Uterus (tissue), 4 donors: ENCODE data around the gene VAT1L. TPM values are rescaled to one million over a fixed set of nuclear protein-coding genes. Genes with fewer than 3 reads are reported as not detected.

Experiments used
- DNase-seq, 2 donors: peaks; one replicate each; pipeline ENCODE4 v3.0.0-alpha.2; 2019 to 2020
- H3K27ac ChIP-seq, 2 donors: fragments of 200-600 bp; sonication (generic); 1 replicate in 1 of 2; 2 replicates in 1 of 2; pipeline ENCODE4 v1.5.1; 2016 to 2018
- H3K27me3 ChIP-seq, 2 donors: fragments of 200-600 bp; sonication (generic); one replicate each; pipeline ENCODE4 v1.5.1; 2018 to 2019; ENCODE audit warnings: control low read depth in 1 of 2
- H3K36me3 ChIP-seq, 2 donors: fragments of 200-600 bp; sonication (generic); one replicate each; pipeline ENCODE4 v1.5.1; 2019; ENCODE audit warnings: control low read depth in 1 of 2
- H3K4me1 ChIP-seq, 2 donors: fragments of 200-600 bp; sonication (generic); one replicate each; pipeline ENCODE4 v1.5.1; 2018 to 2019; ENCODE audit warnings: control low read depth in 1 of 2
- H3K4me3 ChIP-seq, 2 donors: fragments of 200-600 bp; sonication (generic); 1 replicate in 1 of 2; 2 replicates in 1 of 2; pipeline ENCODE4 v1.5.1; 2018 to 2019; ENCODE audit warnings: mild to moderate bottlenecking in 1 of 2
- H3K9me3 ChIP-seq, 2 donors: fragments of 200-600 bp; sonication (generic); one replicate each; pipeline ENCODE4 v1.5.1; 2019; ENCODE audit warnings: control low read depth in 1 of 2
- CTCF ChIP-seq, 4 experiments: fragments of 200-600 bp in 2 of 4; fragments of 450-650 bp in 2 of 4; sonication (generic) in 2 of 4; IDR thresholded peaks; one replicate each; pipeline ENCODE4 v1.5.1; 2016 to 2019; ENCODE audit warnings: antibody characterized with exemption in 4 of 4, mild to moderate bottlenecking in 2 of 4, moderate library complexity in 1 of 4
- POLR2A ChIP-seq, 2 donors: fragments of 450-650 bp; IDR thresholded peaks; one replicate each; pipeline ENCODE4 v1.6.1; 2016; ENCODE audit warnings: antibody characterized with exemption in 2 of 2, mild to moderate bottlenecking in 1 of 2, moderate library complexity in 1 of 2
- intact Hi-C: fragments of 100-400 bp; cut with DNase I; formaldehyde crosslinking; loops from one replicate; pipeline ENCODE4 v1.15.1; 2023; ENCODE audit warnings: low total_unique reads
- total RNA-seq, 4 donors: library from RNA; depleted of rRNA in 3 of 4; stranded (reverse); fragments of >200 nt in 3 of 4; gene quantifications; one replicate each; pipeline versions ENCODE4 v1.1.0 to v1.2.4, GENCODE V29; 2014 to 2023
- donor health status: DM: yes; HTN: yes; CAD: no.

VAT1L gene
- total RNA-seq, 4 donors from 2014 or later = 0.29 to 3.8 (median 1.7) TPM

- no peaks in the 10 kb centered on the region for H3K27me3 ChIP-seq
- H3K4me3 ChIP-seq = no peak overlapping the region
- intact Hi-C loops = no loop called here
- no peaks in the 10 kb centered on the region for H3K4me1 ChIP-seq
- no peaks in the 10 kb centered on the region for H3K36me3 ChIP-seq
- no peaks in the 10 kb centered on the region for H3K9me3 ChIP-seq
- peak overlapping the region; percentile 78 to 86 for H3K27ac ChIP-seq
- no peak for TF ChIP-seq POLR2A (IDR thresholded peaks at IDR 0.05)
- TF ChIP-seq CTCF (IDR thresholded peaks at IDR 0.05) = no peak
- peak; percentile 22 to 40 for DNase-seq
These were observed 205.0 kb downstream of the VAT1L start for GRCh38 chr16:77993111-77993985.

DNA sequence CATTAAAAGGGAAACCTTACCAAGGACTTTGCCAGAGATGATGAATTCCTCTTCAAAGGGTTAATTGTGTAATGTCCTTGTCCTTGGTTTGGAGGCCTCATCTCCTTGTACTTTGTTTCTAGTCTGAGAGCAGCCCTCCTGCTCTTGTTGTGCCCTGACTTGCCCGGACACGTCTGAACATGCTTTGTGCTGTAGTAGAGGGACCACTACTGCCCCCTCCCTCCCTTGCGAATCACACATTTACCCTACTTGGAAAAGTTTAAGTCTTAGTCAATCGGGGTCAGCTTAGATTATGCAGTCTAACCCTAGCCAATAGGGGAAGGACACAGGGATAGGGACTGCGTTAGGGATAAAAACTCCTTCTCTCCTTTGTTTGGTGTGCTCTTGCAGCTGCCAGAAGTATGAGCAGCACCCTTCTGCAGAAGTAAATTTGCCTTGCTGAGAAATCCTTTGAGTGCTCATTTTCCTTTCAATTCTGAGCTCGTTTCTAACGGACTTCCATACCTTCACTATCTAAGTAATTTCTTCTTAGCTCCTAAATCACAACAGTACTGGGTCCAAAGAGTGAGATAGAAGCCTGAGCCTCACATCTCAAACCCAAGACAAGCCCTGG, 207.6 kb downstream of the VAT1L start:
- Histone ChIP-seq H3K9me3 (no peaks in the 10 kb centered on the region), H3K4me3 (no peak overlapping the region), H3K27ac (no peak overlapping the region), H3K36me3 (no peaks in the 10 kb centered on the region), H3K27me3 (no peaks in the 10 kb centered on the region), H3K4me1 (no peaks in the 10 kb centered on the region)
- intact Hi-C loops = no loop called here
- TF ChIP-seq POLR2A (IDR thresholded peaks at IDR 0.05) (no peak), CTCF (IDR thresholded peaks at IDR 0.05) (no peak)
- DNase-seq = no peak

DNA sequence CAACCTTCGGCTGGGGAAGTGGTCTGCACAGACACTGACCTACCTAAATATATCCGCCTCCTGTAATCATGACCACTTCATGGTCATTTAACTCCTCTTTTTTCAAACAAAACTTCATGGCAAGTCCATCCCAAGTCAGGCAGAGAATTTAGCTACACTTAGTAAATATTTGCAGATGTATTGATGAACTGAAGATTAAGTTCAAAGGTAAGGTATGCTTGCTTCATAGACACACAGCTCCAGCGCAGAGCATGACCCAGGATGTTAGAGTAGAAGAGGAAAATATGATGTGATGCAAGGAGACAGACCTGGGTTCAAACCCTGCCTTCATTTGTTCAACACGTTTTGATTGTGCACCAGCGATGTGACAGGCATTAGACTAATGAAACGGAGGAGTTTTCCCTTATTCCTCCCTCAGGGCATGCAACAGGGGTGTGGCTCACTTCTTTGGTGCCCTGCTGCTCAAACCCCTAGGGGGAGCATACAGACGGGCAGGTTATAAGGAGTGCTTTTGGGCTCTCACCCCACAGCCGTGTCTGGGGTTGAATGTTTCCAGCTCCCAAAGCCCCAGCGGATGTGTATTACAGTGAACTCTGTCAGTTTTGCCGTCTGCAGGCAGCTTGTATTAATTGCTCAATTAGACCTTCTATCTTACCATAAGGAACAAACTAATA, 210.1 kb downstream of the VAT1L start:
- TF ChIP-seq CTCF (IDR thresholded peaks at IDR 0.05) = no peak
- no peak for DNase-seq
- Histone ChIP-seq H3K27ac (no peak overlapping the region), H3K4me3 (no peak overlapping the region), H3K4me1 (no peaks in the 10 kb centered on the region), H3K9me3 (no peaks in the 10 kb centered on the region), H3K36me3 (no peaks in the 10 kb centered on the region), H3K27me3 (no peaks in the 10 kb centered on the region)
- intact Hi-C loops = no loop called here

GRCh38 chr16:78001451-78002025, 213.2 kb downstream of the VAT1L start:
- intact Hi-C loops = no loop called here
- no peaks in the 10 kb centered on the region for H3K27me3 ChIP-seq
- TF ChIP-seq POLR2A (IDR thresholded peaks at IDR 0.05) (no peak), CTCF (IDR thresholded peaks at IDR 0.05) (no peak)
- no peak for DNase-seq
- no peak overlapping the region for H3K4me3 ChIP-seq
- H3K4me1 ChIP-seq = no peaks in the 10 kb centered on the region
- H3K27ac ChIP-seq = no peak overlapping the region
- H3K36me3 ChIP-seq = no peaks in the 10 kb centered on the region
- no peaks in the 10 kb centered on the region for H3K9me3 ChIP-seq
